Activated CD8-positive, alpha-beta memory T cell treated with anti-CD3 and anti-CD28 coated beads for 24 hours (primary cell): ENCODE results near the gene NODAL.
"Not testable (repeated sequence)": the region's sequence is repeated elsewhere in the genome, so short reads cannot be mapped to it uniquely, and the experiment has no call there.

Source experiments
- DNase-seq: peaks from one replicate; pipeline ENCODE4 v3.0.0-alpha.2; 2020

Gene NODAL

DNA sequence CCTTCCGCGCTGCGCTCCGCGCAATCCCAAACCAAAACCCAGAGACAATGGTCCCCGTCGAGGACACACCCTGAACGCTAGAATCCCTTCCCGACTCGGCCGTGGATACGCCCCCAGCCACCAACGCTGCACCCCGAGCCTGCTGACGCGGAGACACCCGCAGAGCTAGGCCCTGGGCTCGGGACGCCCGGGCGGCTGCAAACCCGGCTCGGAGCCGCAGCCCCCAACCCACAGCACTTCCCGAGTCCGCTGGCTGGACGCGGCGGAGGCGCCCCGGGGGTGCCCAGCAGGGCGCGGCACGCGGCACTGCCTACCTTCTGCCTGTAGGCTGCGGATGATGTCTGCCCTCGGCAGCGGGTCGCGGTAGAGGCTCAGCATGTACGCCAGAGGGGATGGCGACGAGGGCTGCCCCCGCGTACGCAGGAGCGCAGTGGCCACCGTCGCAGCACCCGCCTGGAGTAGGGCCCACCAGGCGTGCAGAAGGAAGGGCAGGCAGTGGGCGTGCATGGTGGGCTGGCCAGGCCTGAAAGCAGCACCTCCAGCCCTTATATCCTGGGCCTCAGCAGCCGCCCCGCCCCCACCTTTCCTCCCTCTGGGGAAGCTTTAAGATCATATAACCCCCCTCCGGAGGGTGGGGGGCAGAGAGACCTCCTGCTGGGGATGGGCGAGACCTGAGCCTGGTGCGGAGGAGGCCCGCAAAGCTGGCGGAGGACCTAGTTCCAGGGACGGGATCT, at the start of gene NODAL:
NODAL (minus strand) TSS at position 521 of the 734 bp plus-strand sequence; CDS start at position 507, 14 bp downstream.
- peak; percentile 62 for DNase-seq

DNA sequence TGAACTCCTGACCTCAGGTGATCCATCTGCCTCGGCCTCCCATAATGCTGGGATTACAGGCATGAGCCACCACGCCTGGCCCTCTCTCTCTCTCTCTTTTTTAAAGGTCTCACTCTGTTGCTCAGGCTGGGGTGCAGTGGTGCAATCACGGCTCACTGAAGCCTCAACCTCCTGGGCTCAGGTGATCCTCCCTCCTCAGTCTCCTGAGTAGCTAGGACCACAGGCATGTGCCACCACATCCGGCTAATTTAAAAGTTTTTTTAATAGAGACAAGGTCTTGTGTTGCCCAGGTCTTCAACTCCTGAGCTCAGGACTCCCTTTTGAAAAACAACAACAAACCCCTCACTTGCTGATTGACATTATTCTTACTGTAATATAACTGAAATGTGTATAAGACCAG, 48.7 kb upstream of the NODAL start:
- DNase-seq: no peak

DNA sequence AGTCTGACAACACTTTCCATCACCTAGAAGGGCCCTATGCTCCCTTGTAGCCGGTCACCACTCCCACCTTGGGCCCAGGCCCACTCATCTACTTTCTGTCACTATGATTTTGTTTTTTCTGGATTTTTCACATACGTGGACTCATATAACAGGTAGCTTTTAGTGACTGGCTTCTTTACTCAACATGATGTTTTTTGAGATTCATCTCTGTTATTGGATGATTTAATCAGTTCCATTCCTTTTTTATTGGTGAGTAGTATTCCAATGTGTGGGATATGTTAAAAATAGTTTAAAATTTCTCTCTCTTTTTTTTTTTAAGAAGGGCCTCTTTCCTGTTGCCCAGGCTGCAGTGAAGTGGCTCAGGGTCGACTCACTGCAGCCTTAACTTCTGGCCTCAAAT, 46.3 kb upstream of the NODAL start:
- no peak for DNase-seq

DNA sequence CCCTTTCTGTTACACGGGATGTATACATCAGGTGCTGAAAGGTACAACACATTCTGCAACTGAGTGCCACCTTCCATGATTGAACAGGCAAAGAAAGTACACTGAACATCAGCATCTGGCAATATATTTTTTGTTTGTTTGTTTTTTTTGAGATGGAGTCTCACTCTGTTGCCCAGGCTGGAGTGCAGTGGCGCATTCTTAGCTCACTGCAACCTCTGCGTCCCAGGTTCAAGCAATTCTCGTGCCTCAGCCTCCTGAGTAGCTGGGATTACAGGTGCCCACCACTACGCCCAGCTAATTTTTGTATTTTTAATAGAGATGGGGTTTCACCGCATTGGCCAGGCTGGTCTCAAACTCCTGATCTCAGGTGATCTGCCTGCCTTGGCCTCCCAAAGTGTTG, 42.4 kb upstream of the NODAL start:
- DNase-seq: not testable (repeated sequence)

GRCh38 chr10:70482982-70483760, 41.7 kb upstream of the NODAL start:
- no peak for DNase-seq

- DNase-seq: no peak
Observed at GRCh38 chr10:70481831-70482530, 40.5 kb upstream of the NODAL start.

- no peak for DNase-seq
Observed at GRCh38 chr10:70481105-70481504, 39.6 kb upstream of the NODAL start.

- DNase-seq: no peak
Observed at GRCh38 chr10:70480239-70480861, 38.9 kb upstream of the NODAL start.

- no peak for DNase-seq
Observed at GRCh38 chr10:70479626-70480238, 38.3 kb upstream of the NODAL start.

DNA sequence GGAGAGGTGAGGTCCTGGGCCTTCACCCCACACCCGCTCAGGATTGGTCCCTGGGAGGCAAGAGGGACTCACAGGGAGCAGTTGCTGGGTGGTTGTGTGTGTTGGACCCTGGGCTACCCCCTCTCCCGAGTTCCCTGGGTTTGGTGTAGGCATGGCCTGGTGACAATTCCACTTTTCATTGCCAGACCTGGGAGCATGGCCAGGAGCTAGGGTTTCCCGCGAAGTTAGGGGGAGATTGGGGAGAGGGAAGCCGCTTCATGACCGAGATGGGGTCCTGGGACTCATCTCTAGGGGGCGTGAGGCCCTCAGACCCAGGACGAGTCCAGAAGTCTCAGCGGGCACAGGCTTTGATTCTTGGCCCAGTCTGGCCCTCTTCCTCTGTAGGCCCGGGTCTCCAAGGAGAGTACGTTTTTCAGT, 37.7 kb upstream of the NODAL start:
- DNase-seq: no peak

GRCh38 chr10:70478191-70479164, 37.0 kb upstream of the NODAL start, which contains the start of gene PALD1:
Gene PALD1 (plus strand): TSS chr10:70478767. CDS start chr10:70525952, 47,185 bp downstream.
- peak; percentile 82 for DNase-seq

- no peak for DNase-seq
Observed at GRCh38 chr10:70477661-70478162, 36.2 kb upstream of the NODAL start.

- no peak for DNase-seq
Observed at GRCh38 chr10:70476249-70477035, 35.0 kb upstream of the NODAL start.

DNA sequence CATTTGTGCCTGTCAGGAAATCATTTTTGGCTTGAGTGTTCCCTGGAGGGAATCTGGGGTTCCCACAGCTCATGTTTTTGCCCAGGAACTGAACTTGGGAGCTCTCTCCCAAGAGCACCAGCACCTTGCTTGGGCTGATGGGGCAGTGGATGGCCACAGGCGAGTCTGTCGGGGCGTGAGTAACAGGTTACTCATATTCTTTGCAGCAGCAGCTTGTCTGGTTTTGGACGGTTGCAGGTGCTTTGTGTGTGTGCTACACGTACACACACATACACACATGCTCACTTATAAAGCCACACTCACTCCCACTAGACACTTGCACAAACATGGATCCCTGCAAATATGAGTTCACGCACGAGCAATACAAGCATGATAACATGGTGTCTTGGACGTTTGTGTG, 34.2 kb upstream of the NODAL start:
- DNase-seq: no peak

- no peak for DNase-seq
Observed at GRCh38 chr10:70474780-70475179, 33.3 kb upstream of the NODAL start.

DNA sequence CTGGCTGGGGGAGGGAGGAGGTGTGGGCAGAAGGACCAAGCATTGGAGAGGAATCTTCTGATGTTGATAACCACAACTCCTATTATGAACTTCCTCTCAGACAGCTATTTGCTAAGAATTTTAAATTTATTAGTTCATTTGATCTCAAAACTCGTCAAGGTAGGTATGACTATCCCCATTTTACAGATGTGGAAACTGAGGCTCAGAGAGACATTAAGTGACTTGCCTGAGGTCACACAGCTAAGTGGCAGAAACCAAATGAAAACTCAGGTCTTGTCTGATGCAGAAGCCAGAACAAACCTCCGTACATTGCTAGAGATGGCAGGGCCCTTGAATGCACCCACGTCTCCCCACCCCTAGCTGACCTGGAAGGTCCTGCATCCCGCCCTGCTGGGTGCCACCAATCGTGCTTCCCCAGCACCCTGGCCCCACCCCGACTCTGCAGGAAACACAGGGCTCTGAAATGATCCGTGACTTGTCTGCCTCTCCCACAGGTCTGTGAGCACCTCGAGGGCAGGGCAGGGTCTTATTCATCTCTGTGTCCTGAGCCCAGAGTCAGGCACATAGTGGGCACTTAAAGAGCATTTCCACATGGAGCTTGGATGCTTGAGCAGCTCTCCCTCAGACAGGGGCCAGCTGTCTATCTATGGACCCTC, 31.4 kb upstream of the NODAL start:
- no peak for DNase-seq

GRCh38 chr10:70466951-70467350, 25.5 kb upstream of the NODAL start:
- DNase-seq: no peak

GRCh38 chr10:70465832-70466231, 24.4 kb upstream of the NODAL start:
- no peak for DNase-seq

DNA sequence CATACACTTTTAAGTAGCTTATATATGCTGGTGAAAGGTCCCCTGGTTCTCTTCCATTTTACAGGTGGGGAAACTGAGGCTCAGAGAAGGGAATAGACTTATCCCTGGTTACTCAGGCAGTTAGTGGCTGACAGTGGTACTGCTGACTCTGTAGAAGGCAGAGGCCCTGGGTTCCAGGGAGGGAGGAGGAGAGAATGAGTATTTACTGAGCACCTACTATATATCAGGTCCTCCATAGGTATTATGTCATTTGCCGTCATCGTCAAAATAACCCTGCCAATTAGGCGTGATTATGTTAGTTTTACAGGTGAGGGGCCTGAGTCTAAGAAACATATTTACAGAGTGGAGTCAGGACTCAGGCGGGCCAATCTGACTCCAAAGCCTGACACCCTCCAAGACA, 23.8 kb upstream of the NODAL start:
- no peak for DNase-seq
